ENCODE results near the gene GNE. TPM values are rescaled to one million over a fixed set of nuclear protein-coding genes. Genes with fewer than 3 reads are reported as not detected.

The GNE gene
- total and polyA plus RNA-seq, 11 donors = 3.7 to 22.0 (median 11.8) TPM

GRCh38 chr9:36173861-36174260, 84.4 kb downstream of the GNE start:
- ATAC-seq (no peak), DNase-seq (no peak)
- no peaks in the 10 kb centered on the region for H3K9me3 ChIP-seq
- no peak overlapping the region for H3K4me3 ChIP-seq
- intact Hi-C loops (cut with DNase I) = loop anchor here in 1 of 10 donors (10.0 kb wide), 1 partner anchor 49 kb away; no protein-coding TSS in a partner anchor
- no peaks in the 10 kb centered on the region for H3K27me3 ChIP-seq
- no peaks in the 10 kb centered on the region for H3K36me3 ChIP-seq
- H3K4me1 ChIP-seq = no peaks in the 10 kb centered on the region
- WGBS, 4 donors = 90 to 99% (median 96%) methylated on average over 2 of the region's 2 CpGs
- TF ChIP-seq CTCF (IDR thresholded peaks at IDR 0.05) (no peak), POLR2A (IDR thresholded peaks at IDR 0.05) (no peak)
- no peak overlapping the region for H3K27ac ChIP-seq

- Histone ChIP-seq H3K4me3 (no peak overlapping the region), H3K27ac (no peak overlapping the region), H3K27me3 (peaks cover 0 to 4% (median 0%) of the 10 kb centered on the region in 9 donors), H3K9me3 (no peaks in the 10 kb centered on the region), H3K4me1 (peaks cover 0 to 13% (median 7%) of the 10 kb centered on the region in 12 donors), H3K36me3 (no peaks in the 10 kb centered on the region)
- no peak for ATAC-seq
- TF ChIP-seq POLR2A (IDR thresholded peaks at IDR 0.05) (no peak), CTCF (IDR thresholded peaks at IDR 0.05) (no peak)
- intact Hi-C loops (cut with DNase I) = loop anchor here in 1 of 10 donors (10.0 kb wide), 1 partner anchor 46 kb away; no protein-coding TSS in a partner anchor
- 92 to 96% (median 95%) methylated on average over 11 to 13 of the region's 13 CpGs for WGBS, 4 donors
- DNase-seq = no peak
Observed at GRCh38 chr9:36170531-36170930, 87.7 kb downstream of the GNE start.

- H3K27ac ChIP-seq = no peak overlapping the region
- H3K4me1 ChIP-seq = peaks cover 0 to 20% (median 7%) of the 10 kb centered on the region in 12 donors
- ATAC-seq = no peak
- DNase-seq = no peak
- 94 to 96% (median 95%) methylated on average over 15 to 17 of the region's 17 CpGs for WGBS, 4 donors
- intact Hi-C loops (cut with DNase I) = loop anchor here in 5 of 10 donors (5.0 to 10.0 kb wide), 5 partner anchors 45 to 215 kb away; partner anchors contain the start of gene OR2S2 (in 3 of the 5)
- H3K4me3 ChIP-seq = no peak overlapping the region
- peaks cover 0 to 4% (median 0%) of the 10 kb centered on the region in 9 donors for H3K27me3 ChIP-seq
- TF ChIP-seq CTCF (IDR thresholded peaks at IDR 0.05) (no peak), POLR2A (IDR thresholded peaks at IDR 0.05) (no peak)
- H3K9me3 ChIP-seq = no peaks in the 10 kb centered on the region
- H3K36me3 ChIP-seq = no peaks in the 10 kb centered on the region
Observed at GRCh38 chr9:36169708-36170107, 88.5 kb downstream of the GNE start.

- WGBS, 4 donors = 89 to 91% (median 90%) methylated on average over 6 of the region's 6 CpGs
- TF ChIP-seq CTCF (IDR thresholded peaks at IDR 0.05) (no peak), POLR2A (IDR thresholded peaks at IDR 0.05) (no peak)
- no peak within 1 kb of the TSS for H3K4me3 ChIP-seq
- H3K27ac ChIP-seq = no peak within 1 kb of the TSS
- no peaks in the 10 kb centered on the region for H3K9me3 ChIP-seq
- ATAC-seq (no peak), DNase-seq (no peak)
- no peaks in the 10 kb centered on the region for H3K36me3 ChIP-seq
- peaks cover 0 to 4% (median 0%) of the 10 kb centered on the region in 9 donors for H3K27me3 ChIP-seq
- H3K4me1 ChIP-seq = peaks cover 0 to 23% (median 7%) of the 10 kb centered on the region in 12 donors
- intact Hi-C loops (cut with DNase I) = loop anchor here in 5 of 10 donors (5.0 to 10.0 kb wide), 4 partner anchors 67 to 214 kb away; partner anchors contain the start of gene OR2S2 (in 3 of the 5)
Observed at GRCh38 chr9:36169166-36169565, 89.1 kb downstream of the GNE start, which contains the start of gene CCIN. CCIN (plus strand) TSS chr9:36169388; CDS start chr9:36169503, 115 bp downstream.
